HCT116 (cell line): ENCODE results near the gene SORCS2. TPM values are rescaled to one million over a fixed set of nuclear protein-coding genes. Genes with fewer than 3 reads are reported as not detected.

Experiments used
- ATAC-seq: fragments of 200-7000 bp; cut with Tn5 transposase; 2 replicates; pipeline ENCODE4 v1.9.1; 2020; ENCODE audit warnings: mild to moderate bottlenecking, moderate library complexity
- BruUV-seq: library from RNA; stranded (reverse); fragments of 400-500 nt; replicated peaks from 2 replicates; lab custom pipeline; 2021; lab: Mats Ljungman, UMichigan
- CTCF ChIA-PET: fragments of 300-600 bp; sonication (Branson Sonifier 250); formaldehyde crosslinking; loops from one replicate; lab custom pipeline; 2021; ENCODE audit warnings: antibody characterized with exemption; lab: Charles Lee
- POLR2A ChIA-PET: fragments of 300-600, 350-600 bp; sonication (Branson Sonifier 250); formaldehyde crosslinking; loops from one replicate; lab custom pipeline; 2021; ENCODE audit warnings: antibody characterized with exemption; lab: Charles Lee
- RAD21 ChIA-PET, 2 experiments: fragments of 300-600 bp; sonication (Branson Sonifier 250); formaldehyde crosslinking; loops; one replicate each; lab custom pipeline; 2023; ENCODE audit warnings: low total read pairs in 2 of 2; ENCODE audit not compliant: uncharacterized antibody in 2 of 2, unreplicated experiment in 2 of 2, low non-redundant PET in 1 of 2; lab: Charles Lee
- DNase-seq: peaks from one replicate; pipeline ENCODE4 v3.0.0-alpha.2; 2010; ENCODE audit warnings: low read depth, low spot score
- H2AFZ ChIP-seq: fragments of 200-600 bp; shearing (Covaris generic), sonication (generic); 2 replicates; pipeline ENCODE4 v1.6.1; 2017; ENCODE audit warnings: low read depth, mixed run types, mixed read lengths, antibody characterized with exemption, low read length; ENCODE audit not compliant: poor library complexity, severe bottlenecking
- H3K27ac ChIP-seq: 2 replicates; pipeline ENCODE4 v1.5.1; 2012; ENCODE audit warnings: low read depth, low read length
- H3K27me3 ChIP-seq: fragments of 200-600 bp; sonication (generic); 2 replicates; pipeline ENCODE4 v1.6.1; 2016; ENCODE audit warnings: mixed run types, low read length, mixed read lengths; ENCODE audit not compliant: insufficient read depth
- H3K36me3 ChIP-seq, 2 experiments: fragments of 200-500 bp in 1 of 2; fragments of 200-600 bp in 1 of 2; sonication (Bioruptor generic) in 1 of 2; sonication (generic) in 1 of 2; 2 replicates each; pipeline versions ENCODE4 v1.5.1 to v1.6.1; 2014 to 2016; ENCODE audit warnings: low read length in 2 of 2, inconsistent platforms in 1 of 2, mixed read lengths in 1 of 2, mixed run types in 1 of 2; ENCODE audit not compliant: insufficient read depth in 2 of 2, control insufficient read depth in 1 of 2
- H3K4me1 ChIP-seq, 2 experiments: fragments of 200-600 bp in 1 of 2; sonication (generic) in 1 of 2; 2 replicates each; pipeline versions ENCODE4 v1.5.1 to v1.6.1; 2012 to 2017; ENCODE audit warnings: low read length in 2 of 2, inconsistent platforms in 1 of 2, mild to moderate bottlenecking in 1 of 2, mixed read lengths in 1 of 2, mixed run types in 1 of 2, moderate library complexity in 1 of 2; ENCODE audit not compliant: insufficient read depth in 2 of 2, control insufficient read depth in 1 of 2
- H3K4me2 ChIP-seq: fragments of 200-600 bp; sonication (generic); 2 replicates; pipeline ENCODE4 v1.6.1; 2017; ENCODE audit warnings: mixed run types, low read length, mixed read lengths
- H3K4me3 ChIP-seq, 2 experiments: fragments of 200-600 bp in 1 of 2; sonication (generic) in 1 of 2; replicated peaks in 1 of 2; 2 replicates each; pipeline ENCODE4 v1.5.1; 2011 to 2016; ENCODE audit warnings: low read length in 2 of 2, control low read depth in 1 of 2, low read depth in 1 of 2, mild to moderate bottlenecking in 1 of 2, mixed read lengths in 1 of 2, mixed run types in 1 of 2
- H3K79me2 ChIP-seq: fragments of 200-600 bp; sonication (generic); 2 replicates; pipeline ENCODE4 v1.6.1; 2017; ENCODE audit warnings: mild to moderate bottlenecking, mixed run types, low read length, moderate library complexity, mixed read lengths; ENCODE audit not compliant: insufficient read depth
- H3K9ac ChIP-seq: fragments of 200-600 bp; sonication (generic); 2 replicates; pipeline ENCODE4 v1.6.1; 2016; ENCODE audit warnings: low read length, mixed read lengths
- H3K9me2 ChIP-seq: fragments of 200-600 bp; sonication (generic), shearing (Covaris generic); 2 replicates; pipeline ENCODE4 v1.6.1; 2017; ENCODE audit warnings: mixed run types, mild to moderate bottlenecking, moderate library complexity; ENCODE audit not compliant: insufficient read depth
- H3K9me3 ChIP-seq, 2 experiments: fragments of 200-500 bp in 1 of 2; fragments of 200-600 bp in 1 of 2; sonication (Bioruptor generic) in 1 of 2; sonication (generic) in 1 of 2; 2 replicates each; pipeline ENCODE4 v1.6.1; 2014 to 2017; ENCODE audit warnings: low read length in 2 of 2, mixed read lengths in 2 of 2, inconsistent platforms in 1 of 2, low read depth in 1 of 2, mild to moderate bottlenecking in 1 of 2, mixed run types in 1 of 2, moderate library complexity in 1 of 2; ENCODE audit not compliant: control insufficient read depth in 1 of 2, insufficient read depth in 1 of 2
- H4K20me1 ChIP-seq: fragments of 200-600 bp; sonication (generic), shearing (Covaris generic); 2 replicates; pipeline ENCODE4 v1.6.1; 2017; ENCODE audit warnings: mixed run types, mild to moderate bottlenecking, moderate library complexity; ENCODE audit not compliant: insufficient read depth
- EGR1 ChIP-seq: IDR thresholded peaks from 2 replicates; pipeline ENCODE4 v1.6.1; 2012; ENCODE audit warnings: low read depth
- ELF1 ChIP-seq: IDR thresholded peaks from 2 replicates; pipeline ENCODE4 v1.6.1; 2012; ENCODE audit warnings: low read depth, borderline replicate concordance
- JUND ChIP-seq: IDR thresholded peaks from 2 replicates; pipeline ENCODE4 v1.6.1; 2012
- POLR2AphosphoS5 ChIP-seq: IDR thresholded peaks from 2 replicates; pipeline ENCODE4 v1.6.1; 2011; ENCODE audit warnings: mild to moderate bottlenecking, low read depth, low read length, moderate library complexity
- RAD21 ChIP-seq: IDR thresholded peaks from 2 replicates; pipeline ENCODE4 v1.6.1; 2012; ENCODE audit warnings: low read depth, mild to moderate bottlenecking
- SIN3A ChIP-seq: IDR thresholded peaks from 2 replicates; pipeline ENCODE4 v1.6.1; 2012; ENCODE audit warnings: low read depth
- SP1 ChIP-seq: IDR thresholded peaks from 2 replicates; pipeline ENCODE4 v1.6.1; 2012; ENCODE audit warnings: low read depth
- SRF ChIP-seq: IDR thresholded peaks from 2 replicates; pipeline ENCODE4 v1.6.1; 2012; ENCODE audit warnings: low read depth
- intact Hi-C: fragments of 100-400 bp; cut with micrococcal nuclease; formaldehyde crosslinking; loops from 2 replicates; pipeline ENCODE4 v1.10.0; 2022
- total RNA-seq: library from RNA; stranded (reverse); gene quantifications from one replicate; pipeline ENCODE4 v1.2.1, GENCODE V29; 2021; ENCODE audit not compliant: unreplicated experiment
- TF ChIP-seq, protein P1 (sequence below): IDR thresholded peaks from 2 replicates; pipeline ENCODE4 v1.6.1; 2011; ENCODE audit warnings: mild to moderate bottlenecking, low read length, moderate library complexity; ENCODE audit not compliant: insufficient replicate concordance; ENCODE audit errors: extremely low read depth
- TF ChIP-seq, protein P2 (sequence below): IDR thresholded peaks from 2 replicates; pipeline ENCODE4 v1.6.1; 2012
- TF ChIP-seq, protein P3 (sequence below): IDR thresholded peaks from 2 replicates; pipeline ENCODE4 v1.6.1; 2012

The SORCS2 gene
- total RNA-seq, 1 experiment from 2014 or later, result 0.37 TPM

DNA sequence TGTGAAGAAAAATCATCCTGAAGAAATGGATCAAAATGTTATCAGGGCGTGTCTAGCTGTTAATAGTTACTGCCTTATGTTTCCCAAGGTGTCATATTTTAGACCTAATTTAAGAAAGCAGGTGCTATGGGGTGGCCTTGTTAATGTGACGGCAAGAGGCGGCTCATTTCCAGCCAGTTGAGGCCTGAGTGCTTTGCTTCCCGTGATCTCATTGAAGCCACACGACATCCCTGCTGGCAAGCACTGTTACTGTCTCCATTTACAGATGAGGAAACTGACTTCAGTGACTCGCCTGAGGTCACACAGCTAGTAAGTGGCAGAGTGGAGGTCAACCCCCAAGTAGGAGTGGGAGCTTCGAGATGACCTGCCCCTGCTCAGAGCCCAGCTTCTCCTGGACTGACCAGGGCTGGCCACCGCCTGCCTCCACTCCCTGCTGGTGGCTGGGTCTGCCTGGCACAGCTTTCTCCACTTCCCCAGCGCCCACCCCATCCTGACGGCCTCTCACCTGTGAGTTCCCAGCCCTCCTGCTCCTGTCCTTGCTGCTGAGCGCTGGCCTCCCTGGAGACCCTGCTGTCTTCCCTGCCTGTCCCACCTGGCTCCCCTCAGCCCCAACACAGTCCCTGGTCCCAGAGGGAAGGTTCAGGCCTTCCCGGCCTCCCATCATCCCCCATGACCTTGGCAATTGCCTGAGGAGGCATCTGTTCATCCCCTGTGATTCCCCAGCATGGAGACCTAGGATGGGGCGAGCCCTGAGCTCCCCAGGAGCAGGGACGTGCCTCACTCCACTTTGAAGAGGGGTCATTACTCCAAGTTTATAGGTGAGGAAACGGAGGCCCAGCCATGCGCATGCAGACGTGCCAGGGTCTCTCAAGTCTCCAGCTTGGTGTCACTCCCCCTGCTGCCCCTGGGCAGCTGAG is 47.7 kb upstream of the SORCS2 start:
- no TSS peak for BruUV-seq
- POLR2A ChIA-PET, result no interaction called here

More for the DNA sequence above, 47.7 kb upstream of the SORCS2 start:
- H3K4me1 ChIP-seq, result peaks cover 0 to 5% of the 10 kb centered on the region in 2 experiments; a peak in 1 of 4 replicates
- no peak for TF ChIP-seq POLR2AphosphoS5
- TF ChIP-seq, protein P1, sequence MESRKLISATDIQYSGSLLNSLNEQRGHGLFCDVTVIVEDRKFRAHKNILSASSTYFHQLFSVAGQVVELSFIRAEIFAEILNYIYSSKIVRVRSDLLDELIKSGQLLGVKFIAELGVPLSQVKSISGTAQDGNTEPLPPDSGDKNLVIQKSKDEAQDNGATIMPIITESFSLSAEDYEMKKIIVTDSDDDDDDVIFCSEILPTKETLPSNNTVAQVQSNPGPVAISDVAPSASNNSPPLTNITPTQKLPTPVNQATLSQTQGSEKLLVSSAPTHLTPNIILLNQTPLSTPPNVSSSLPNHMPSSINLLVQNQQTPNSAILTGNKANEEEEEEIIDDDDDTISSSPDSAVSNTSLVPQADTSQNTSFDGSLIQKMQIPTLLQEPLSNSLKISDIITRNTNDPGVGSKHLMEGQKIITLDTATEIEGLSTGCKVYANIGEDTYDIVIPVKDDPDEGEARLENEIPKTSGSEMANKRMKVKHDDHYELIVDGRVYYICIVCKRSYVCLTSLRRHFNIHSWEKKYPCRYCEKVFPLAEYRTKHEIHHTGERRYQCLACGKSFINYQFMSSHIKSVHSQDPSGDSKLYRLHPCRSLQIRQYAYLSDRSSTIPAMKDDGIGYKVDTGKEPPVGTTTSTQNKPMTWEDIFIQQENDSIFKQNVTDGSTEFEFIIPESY, result no peak
- TF ChIP-seq, protein P2, sequence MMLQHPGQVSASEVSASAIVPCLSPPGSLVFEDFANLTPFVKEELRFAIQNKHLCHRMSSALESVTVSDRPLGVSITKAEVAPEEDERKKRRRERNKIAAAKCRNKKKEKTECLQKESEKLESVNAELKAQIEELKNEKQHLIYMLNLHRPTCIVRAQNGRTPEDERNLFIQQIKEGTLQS, result no peak
- no peak for TF ChIP-seq SP1
- TF ChIP-seq ELF1, result no peak
- TF ChIP-seq SRF, result no peak
- TF ChIP-seq, protein P3, sequence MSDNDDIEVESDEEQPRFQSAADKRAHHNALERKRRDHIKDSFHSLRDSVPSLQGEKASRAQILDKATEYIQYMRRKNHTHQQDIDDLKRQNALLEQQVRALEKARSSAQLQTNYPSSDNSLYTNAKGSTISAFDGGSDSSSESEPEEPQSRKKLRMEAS, result no peak
- TF ChIP-seq JUND, result no peak
- TF ChIP-seq RAD21, result no peak
- no peak for TF ChIP-seq EGR1
- no peak for TF ChIP-seq SIN3A
- H2AFZ ChIP-seq, result no peak overlapping the region
- H3K4me3 ChIP-seq, result no peak overlapping the region
- RAD21 ChIA-PET, result no interaction called here
- intact Hi-C loops, result no loop called here
- no peaks in the 10 kb centered on the region for H3K9me3 ChIP-seq
- H3K27ac ChIP-seq, result no peak overlapping the region
- H3K9ac ChIP-seq, result no peak overlapping the region
- H3K9me2 ChIP-seq, result no peaks in the 10 kb centered on the region
- H3K27me3 ChIP-seq, result no peaks in the 10 kb centered on the region
- no peak overlapping the region for H3K4me2 ChIP-seq
- peak; percentile 39; the same call in 1 of the 2 replicates for ATAC-seq
- no peak for DNase-seq
- H3K36me3 ChIP-seq, result no peaks in the 10 kb centered on the region
- CTCF ChIA-PET, result no interaction called here
- H3K79me2 ChIP-seq, result no peaks in the 10 kb centered on the region
- no peaks in the 10 kb centered on the region for H4K20me1 ChIP-seq
